DND-41 (cell line): ENCODE results near the gene TMEFF2.

ENCODE experiments used
- CTCF ChIP-seq: IDR thresholded peaks from 2 replicates; pipeline ENCODE4 v1.5.1; 2012; ENCODE audit warnings: borderline replicate concordance, low read length, moderate library complexity, mild to moderate bottlenecking; ENCODE audit not compliant: poor library complexity, severe bottlenecking; ENCODE audit errors: extremely low read depth
- EZH2 ChIP-seq: IDR thresholded peaks from 3 replicates; pipeline ENCODE4 v1.6.1; 2012; ENCODE audit warnings: borderline replicate concordance, low read depth, mild to moderate bottlenecking, moderate library complexity, low read length, inconsistent platforms; ENCODE audit not compliant: severe bottlenecking

GRCh38 chr2:192194866-192195547 lies at the start of gene TMEFF2:
- TF ChIP-seq EZH2 = no peak
- no peak for TF ChIP-seq CTCF
